Esophagus (tissue), 2 donors: Measurements from ENCODE around the gene MRFAP1. TPM values are rescaled to one million over a fixed set of nuclear protein-coding genes. Genes with fewer than 3 reads are reported as not detected.
"Not testable (repeated sequence)": the region's sequence is repeated elsewhere in the genome, so short reads cannot be mapped to it uniquely, and the experiment has no call there.

ENCODE experiments used
- H3K27ac ChIP-seq, 2 donors: one replicate each; pipeline ENCODE4 v1.5.1; 2013; ENCODE audit warnings: low read depth in 2 of 2, mild to moderate bottlenecking in 2 of 2, inconsistent platforms in 1 of 2, low read length in 1 of 2, moderate library complexity in 1 of 2
- H3K27me3 ChIP-seq, 2 donors: one replicate each; pipeline ENCODE4 v1.6.1; 2013; ENCODE audit warnings: low read length in 2 of 2, control low read depth in 1 of 2, mild to moderate bottlenecking in 1 of 2; ENCODE audit not compliant: insufficient read depth in 2 of 2, control insufficient read depth in 1 of 2
- H3K36me3 ChIP-seq, 2 donors: one replicate each; pipeline ENCODE4 v1.6.1; 2013; ENCODE audit warnings: low read length in 1 of 2; ENCODE audit not compliant: control insufficient read depth in 2 of 2, insufficient read depth in 2 of 2
- H3K4me1 ChIP-seq, 2 donors: one replicate each; pipeline ENCODE4 v1.6.1; 2013; ENCODE audit warnings: low read length in 1 of 2; ENCODE audit not compliant: control insufficient read depth in 2 of 2, insufficient read depth in 2 of 2
- H3K4me3 ChIP-seq, 2 donors: one replicate each; pipeline ENCODE4 v1.5.1; 2013; ENCODE audit warnings: low read length in 2 of 2, mild to moderate bottlenecking in 2 of 2, low read depth in 1 of 2, moderate library complexity in 1 of 2
- H3K9me3 ChIP-seq, 2 donors: one replicate each; pipeline ENCODE4 v1.6.1; 2013; ENCODE audit warnings: mild to moderate bottlenecking in 2 of 2, low read depth in 1 of 2, low read length in 1 of 2, moderate library complexity in 1 of 2; ENCODE audit not compliant: control insufficient read depth in 2 of 2, insufficient read depth in 1 of 2
- WGBS, 2 donors: extraction: QIAGEN DNeasy Blood & Tissue Kit; methylation state at CpG; one replicate each; pipeline ENCODE4 v1.1.7; 2013; 5-methylcytosine and 5-hydroxymethylcytosine counted together
- polyA plus RNA-seq, 2 donors: library from polyadenylated mRNA; stranded (reverse); fragments of 200-250 nt; gene quantifications; one replicate each; pipeline ENCODE4 v1.2.3, GENCODE V29; 2013
- donor health status: healthy with polysubstance abuse.
- donor health status: Bipolar disorder and iron deficiency.

MRFAP1 gene
- polyA plus RNA-seq, 2 donors: 138 to 236 TPM

DNA sequence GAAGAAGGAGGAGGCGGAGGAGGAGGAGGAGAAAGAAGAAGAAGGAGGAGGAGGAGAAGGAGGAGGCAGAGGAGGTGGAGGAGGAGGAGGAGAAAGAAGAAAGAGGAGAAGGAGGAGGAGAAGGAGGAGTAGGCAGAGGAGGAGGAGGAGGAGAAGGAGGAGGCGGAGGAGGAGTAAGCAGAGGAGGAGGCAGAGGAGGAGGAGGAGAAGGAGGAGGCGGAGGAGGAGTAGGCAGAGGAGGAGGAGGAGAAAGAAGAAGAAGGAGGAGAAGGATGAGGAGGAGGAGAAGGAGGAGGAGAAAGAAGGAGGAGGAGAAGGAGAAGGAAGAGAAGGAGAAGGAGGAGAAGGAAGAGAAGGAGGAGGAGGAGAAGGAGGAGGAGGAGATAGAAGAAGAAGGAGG, 19.9 kb downstream of the MRFAP1 start:
- Histone ChIP-seq H3K4me3 (no peak overlapping the region), H3K36me3 (no peaks in the 10 kb centered on the region), H3K27ac (no peak overlapping the region), H3K4me1 (peaks cover 3 to 9% of the 10 kb centered on the region in 2 donors), H3K9me3 (no peaks in the 10 kb centered on the region), H3K27me3 (peaks cover 0 to 4% of the 10 kb centered on the region in 2 donors)
- WGBS, 2 donors: 95 to 96% methylated on average over 3 of the region's 3 CpGs

DNA sequence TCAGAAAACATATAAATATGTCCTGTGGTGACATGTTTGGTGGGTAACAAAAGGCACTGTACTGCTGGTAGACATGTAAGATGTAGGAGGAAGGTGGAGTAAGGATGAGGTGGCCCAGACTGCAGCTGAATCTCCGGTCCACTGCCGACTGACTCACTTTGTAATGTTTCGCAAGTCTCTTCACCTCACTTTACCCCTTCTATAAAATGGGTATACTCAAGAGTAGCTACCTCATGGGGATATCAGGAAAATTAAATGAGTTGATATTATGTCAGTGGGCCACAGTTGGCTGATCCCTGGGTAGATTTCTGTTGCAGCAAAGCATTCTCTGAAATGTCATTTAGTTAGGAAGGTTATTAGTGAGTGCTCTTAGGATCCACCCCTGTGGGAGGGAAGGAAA, 22.1 kb downstream of the MRFAP1 start:
- WGBS, 2 donors: 90 to 93% methylated on average over 3 of the region's 3 CpGs
- H3K4me3 ChIP-seq: no peak overlapping the region
- no peaks in the 10 kb centered on the region for H3K9me3 ChIP-seq
- H3K27ac ChIP-seq: no peak overlapping the region
- peaks cover 0 to 4% of the 10 kb centered on the region in 2 donors for H3K27me3 ChIP-seq
- H3K4me1 ChIP-seq: peaks cover 3 to 9% of the 10 kb centered on the region in 2 donors
- H3K36me3 ChIP-seq: no peaks in the 10 kb centered on the region

GRCh38 chr4:6663596-6664393, 23.3 kb downstream of the MRFAP1 start:
- Histone ChIP-seq H3K27ac (no peak overlapping the region), H3K4me3 (peak overlapping the region in 1 of 2 donors; percentile 8)

GRCh38 chr4:6665320-6665654, 24.8 kb downstream of the MRFAP1 start:
- Histone ChIP-seq H3K4me1 (peaks cover 3 to 13% of the 10 kb centered on the region in 2 donors), H3K36me3 (no peaks in the 10 kb centered on the region), H3K9me3 (no peaks in the 10 kb centered on the region), H3K27ac (no peak overlapping the region), H3K4me3 (no peak overlapping the region), H3K27me3 (peaks cover 0 to 4% of the 10 kb centered on the region in 2 donors)
- 92 to 97% methylated on average over 9 of the region's 9 CpGs for WGBS, 2 donors

More at GRCh38 chr4:6663596-6664393, 23.3 kb downstream of the MRFAP1 start:
- H3K36me3 ChIP-seq: no peaks in the 10 kb centered on the region
- peaks cover 3 to 13% of the 10 kb centered on the region in 2 donors for H3K4me1 ChIP-seq
- 15% methylated on average over 50 to 55 of the region's 55 CpGs for WGBS, 2 donors
- H3K27me3 ChIP-seq: peaks cover 0 to 4% of the 10 kb centered on the region in 2 donors
- no peaks in the 10 kb centered on the region for H3K9me3 ChIP-seq

- peaks cover 0 to 4% of the 10 kb centered on the region in 2 donors for H3K27me3 ChIP-seq
- H3K4me1 ChIP-seq: peaks cover 3 to 13% of the 10 kb centered on the region in 2 donors
- no peaks in the 10 kb centered on the region for H3K36me3 ChIP-seq
- no peaks in the 10 kb centered on the region for H3K9me3 ChIP-seq
- no peak overlapping the region for H3K4me3 ChIP-seq
- 70 to 79% methylated on average over 11 of the region's 11 CpGs for WGBS, 2 donors
- H3K27ac ChIP-seq: peak overlapping the region; percentile 8 to 61
Measured at GRCh38 chr4:6668391-6668790, 27.9 kb downstream of the MRFAP1 start.

DNA sequence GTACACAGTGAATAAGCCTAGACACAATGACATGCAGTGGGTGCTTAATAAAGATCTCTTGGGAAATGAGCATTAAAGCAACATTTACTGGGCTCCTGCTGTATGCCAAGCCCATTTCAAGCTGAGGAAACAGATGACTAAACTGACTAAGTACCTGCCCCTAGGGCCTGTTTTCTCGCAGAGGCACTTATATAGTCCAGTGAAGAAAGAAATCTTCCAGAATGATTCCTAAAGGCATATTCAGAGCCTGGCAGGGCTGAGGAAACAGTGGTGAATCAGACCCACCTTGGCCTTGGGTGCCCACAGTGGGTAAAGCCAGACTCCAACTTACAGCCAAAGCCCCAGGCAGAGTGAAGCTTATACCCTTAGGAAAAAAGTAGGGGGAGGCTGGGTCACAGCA, 31.2 kb downstream of the MRFAP1 start:
- 66 to 70% methylated on average over 1 of the region's 1 CpG for WGBS, 2 donors
- Histone ChIP-seq H3K4me1 (peaks cover 2 to 13% of the 10 kb centered on the region in 2 donors), H3K27ac (no peak overlapping the region), H3K4me3 (no peak overlapping the region), H3K36me3 (peaks cover 0 to 2% of the 10 kb centered on the region in 2 donors), H3K27me3 (no peaks in the 10 kb centered on the region), H3K9me3 (no peaks in the 10 kb centered on the region)

DNA sequence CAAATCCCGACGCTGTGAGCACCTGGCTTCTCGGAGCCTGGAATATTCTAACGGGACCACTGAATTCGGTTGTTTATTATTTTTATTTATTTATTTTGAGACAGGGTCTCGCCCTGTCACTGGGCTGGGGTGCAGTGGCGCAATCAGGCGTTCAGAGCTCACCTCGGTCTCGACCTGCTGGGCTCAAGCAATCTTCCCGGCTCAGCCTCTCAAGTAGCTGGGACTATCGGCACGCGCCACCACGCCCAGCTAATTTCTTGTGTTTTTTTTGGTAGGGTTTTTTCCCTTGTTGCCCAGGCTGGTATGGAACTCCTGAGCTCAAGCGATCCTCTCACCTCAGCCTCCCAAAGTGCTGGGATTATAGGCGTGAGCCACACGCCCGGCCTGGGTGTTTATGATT, 31.6 kb downstream of the MRFAP1 start:
- WGBS, 2 donors: 94 to 95% methylated on average over 19 of the region's 19 CpGs
- Histone ChIP-seq H3K36me3 (peaks cover 0 to 5% of the 10 kb centered on the region in 2 donors), H3K9me3 (no peaks in the 10 kb centered on the region), H3K4me1 (peaks cover 2 to 16% of the 10 kb centered on the region in 2 donors), H3K4me3 (no peak overlapping the region), H3K27me3 (no peaks in the 10 kb centered on the region), H3K27ac (no peak overlapping the region)

- not testable (repeated sequence) for H3K36me3 ChIP-seq, H3K27ac ChIP-seq, H3K9me3 ChIP-seq, H3K27me3 ChIP-seq, H3K4me3 ChIP-seq
- WGBS, 2 donors: 97% methylated on average over 27 to 34 of the region's 34 CpGs
- H3K4me1 ChIP-seq: peaks cover 2 to 16% of the 10 kb centered on the region in 2 donors
Measured at GRCh38 chr4:6672541-6673190, 32.2 kb downstream of the MRFAP1 start.

- H3K27me3 ChIP-seq, H3K36me3 ChIP-seq, H3K9me3 ChIP-seq: not testable (repeated sequence)
- peak overlapping the region; percentile 67 to 75 for H3K4me3 ChIP-seq
- peak overlapping the region; percentile 62 to 93 for H3K27ac ChIP-seq
- H3K4me1 ChIP-seq: peaks cover 2 to 13% of the 10 kb centered on the region in 2 donors
- 28 to 45% methylated on average over 14 of the region's 14 CpGs for WGBS, 2 donors
Measured at GRCh38 chr4:6673191-6673659, 32.7 kb downstream of the MRFAP1 start.
